HG03039 (cell line): ENCODE results near the gene RNASE8.
"Not testable (repeated sequence)": the region's sequence is repeated elsewhere in the genome, so short reads cannot be mapped to it uniquely, and the experiment has no call there.

Source experiments
- ATAC-seq: cut with Tn5 transposase; IDR thresholded peaks from one replicate; pipeline ENCODE4 v1.9.1; 2021; ENCODE audit warnings: mild to moderate bottlenecking, moderate library complexity; ENCODE audit not compliant: unreplicated experiment

Gene RNASE8

GRCh38 chr14:21029917-21030316 lies 27.7 kb upstream of the RNASE8 start, which contains the start of gene TPPP2:
TPPP2 (plus strand) TSS chr14:21030217; CDS start chr14:21030582, 365 bp downstream.
- ATAC-seq, result no peak

- no peak for ATAC-seq
Observed at GRCh38 chr14:21030531-21030930, 27.1 kb upstream of the RNASE8 start.

GRCh38 chr14:21032326-21033132 lies 25.1 kb upstream of the RNASE8 start:
- no peak for ATAC-seq

- no peak for ATAC-seq
Observed at GRCh38 chr14:21033133-21033698, 24.4 kb upstream of the RNASE8 start.

- ATAC-seq, result no peak
Observed at GRCh38 chr14:21034707-21035106, 22.9 kb upstream of the RNASE8 start, which contains the start of gene RNASE13. RNASE13 (minus strand) TSS chr14:21034807; CDS start chr14:21034288, 519 bp downstream.

GRCh38 chr14:21036751-21037150 lies 20.9 kb upstream of the RNASE8 start:
- no peak for ATAC-seq

- no peak for ATAC-seq
Observed at GRCh38 chr14:21037156-21037555, 20.5 kb upstream of the RNASE8 start.

- ATAC-seq, result no peak
Observed at GRCh38 chr14:21038441-21039422, 18.9 kb upstream of the RNASE8 start.

GRCh38 chr14:21039585-21040369 lies 17.8 kb upstream of the RNASE8 start:
- ATAC-seq, result no peak

- ATAC-seq, result no peak
Observed at GRCh38 chr14:21040370-21040925, 17.2 kb upstream of the RNASE8 start.

- not testable (repeated sequence) for ATAC-seq
Observed at GRCh38 chr14:21040941-21041340, 16.7 kb upstream of the RNASE8 start.

- no peak for ATAC-seq
Observed at GRCh38 chr14:21041676-21042433, 15.8 kb upstream of the RNASE8 start, which contains the start of gene RNASE7. RNASE7 (plus strand) TSS chr14:21042362; CDS start chr14:21042993, 631 bp downstream.

- ATAC-seq, result no peak
Observed at GRCh38 chr14:21042918-21043317, 14.7 kb upstream of the RNASE8 start.

GRCh38 chr14:21043387-21043973 lies 14.1 kb upstream of the RNASE8 start:
- no peak for ATAC-seq

GRCh38 chr14:21043974-21044618 lies 13.5 kb upstream of the RNASE8 start:
- ATAC-seq, result no peak

GRCh38 chr14:21047378-21047781 lies 10.2 kb upstream of the RNASE8 start:
- no peak for ATAC-seq

GRCh38 chr14:21048638-21049037 lies 9.0 kb upstream of the RNASE8 start:
- ATAC-seq, result no peak

- no peak for ATAC-seq
Observed at GRCh38 chr14:21049271-21049673, 8.3 kb upstream of the RNASE8 start.
